Omental fat pad (tissue), 4 donors: ENCODE data around the gene DYRK1A. TPM values are rescaled to one million over a fixed set of nuclear protein-coding genes. Genes with fewer than 3 reads are reported as not detected.
A peak's percentile ranks its signal among the peaks of the same experiment; 100 is the strongest.

Source experiments
- ATAC-seq: fragments of 150-250 bp; one replicate; pipeline ENCODE4 v1.9.1; 2016; ENCODE audit warnings: mild to moderate bottlenecking, moderate library complexity; ENCODE audit not compliant: low FRiP score
- DNase-seq: peaks from one replicate; pipeline ENCODE4 v3.0.0-alpha.2; 2019; ENCODE audit warnings: low spot score
- total RNA-seq, 4 donors: library from RNA; depleted of rRNA; stranded (reverse); fragments of >200 nt; gene quantifications; one replicate each; pipeline ENCODE4 v1.1.0, GENCODE V29; 2016
- TF ChIP-seq, protein P1 (sequence below), 3 donors: fragments of 450-650 bp; IDR thresholded peaks; one replicate each; pipeline ENCODE4 v1.5.1; 2016 to 2017; ENCODE audit warnings: antibody characterized with exemption in 3 of 3, mild to moderate bottlenecking in 3 of 3, moderate library complexity in 2 of 3

Gene DYRK1A
- total RNA-seq, 4 donors from 2014 or later = 50.7 to 82.3 (median 72.3) TPM

DNA sequence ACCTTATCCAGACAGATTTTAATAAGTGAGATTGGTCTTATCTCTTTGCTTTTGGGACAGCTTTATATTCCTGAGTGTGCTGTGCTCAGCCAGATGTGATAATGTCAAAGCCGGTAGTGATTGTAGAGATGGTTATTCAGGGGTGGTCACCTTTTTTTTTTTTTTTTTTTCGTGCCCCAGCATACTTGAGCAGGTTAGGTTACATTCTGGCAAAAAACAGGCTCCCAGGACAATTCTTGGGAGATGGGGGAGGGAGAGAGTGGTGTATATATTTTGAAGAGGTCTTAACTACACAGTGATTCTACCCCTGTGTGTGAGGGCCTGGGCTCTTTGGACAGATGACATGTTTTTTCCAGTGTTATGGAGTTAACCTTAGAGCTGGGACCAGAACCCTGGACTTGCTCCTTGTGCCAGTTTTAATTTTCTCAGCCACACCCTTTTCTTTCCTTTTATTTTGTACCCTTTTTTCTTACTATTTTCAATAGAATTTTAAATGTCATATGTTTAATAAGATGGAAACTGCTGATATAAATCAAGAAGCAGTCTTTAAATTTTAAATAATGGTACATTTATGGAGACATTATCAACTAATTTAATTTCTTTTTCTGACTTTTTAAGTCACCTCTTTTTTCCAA is 88.4 kb downstream of the DYRK1A start:
- no peak for DNase-seq
- TF ChIP-seq, protein P1, sequence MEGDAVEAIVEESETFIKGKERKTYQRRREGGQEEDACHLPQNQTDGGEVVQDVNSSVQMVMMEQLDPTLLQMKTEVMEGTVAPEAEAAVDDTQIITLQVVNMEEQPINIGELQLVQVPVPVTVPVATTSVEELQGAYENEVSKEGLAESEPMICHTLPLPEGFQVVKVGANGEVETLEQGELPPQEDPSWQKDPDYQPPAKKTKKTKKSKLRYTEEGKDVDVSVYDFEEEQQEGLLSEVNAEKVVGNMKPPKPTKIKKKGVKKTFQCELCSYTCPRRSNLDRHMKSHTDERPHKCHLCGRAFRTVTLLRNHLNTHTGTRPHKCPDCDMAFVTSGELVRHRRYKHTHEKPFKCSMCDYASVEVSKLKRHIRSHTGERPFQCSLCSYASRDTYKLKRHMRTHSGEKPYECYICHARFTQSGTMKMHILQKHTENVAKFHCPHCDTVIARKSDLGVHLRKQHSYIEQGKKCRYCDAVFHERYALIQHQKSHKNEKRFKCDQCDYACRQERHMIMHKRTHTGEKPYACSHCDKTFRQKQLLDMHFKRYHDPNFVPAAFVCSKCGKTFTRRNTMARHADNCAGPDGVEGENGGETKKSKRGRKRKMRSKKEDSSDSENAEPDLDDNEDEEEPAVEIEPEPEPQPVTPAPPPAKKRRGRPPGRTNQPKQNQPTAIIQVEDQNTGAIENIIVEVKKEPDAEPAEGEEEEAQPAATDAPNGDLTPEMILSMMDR (IDR thresholded peaks at IDR 0.05) = no peak
- no peak for ATAC-seq

GRCh38 chr21:37455504-37455911 is 88.9 kb downstream of the DYRK1A start:
- ATAC-seq (no peak), DNase-seq (no peak)
- TF ChIP-seq, protein P1 (IDR thresholded peaks at IDR 0.05) = no peak

- DNase-seq = no peak
- peak; percentile 24 for ATAC-seq
- TF ChIP-seq, protein P1 (IDR thresholded peaks at IDR 0.05) = no peak
These were observed 92.2 kb downstream of the DYRK1A start for GRCh38 chr21:37458669-37459276.

DNA sequence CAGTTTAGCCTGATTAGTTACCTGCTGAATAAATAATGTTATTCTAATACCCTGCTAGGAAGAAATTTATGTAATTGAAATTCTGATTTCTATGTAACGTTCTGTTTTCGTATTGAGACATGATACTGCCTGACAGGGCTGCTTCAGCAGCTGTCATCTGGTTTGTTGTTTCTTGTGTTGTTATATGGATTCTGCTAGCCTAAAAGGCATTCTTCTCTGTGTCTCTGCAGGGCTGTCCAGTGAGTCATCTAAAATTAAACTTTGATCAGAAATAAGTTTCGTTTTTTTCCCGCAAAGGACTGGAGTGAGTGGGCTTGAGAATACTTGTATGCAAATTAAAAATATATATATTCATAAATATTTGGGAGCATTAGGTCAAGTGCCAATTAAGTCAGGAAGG is 93.0 kb downstream of the DYRK1A start:
- no peak for ATAC-seq
- no peak for DNase-seq
- TF ChIP-seq, protein P1 (IDR thresholded peaks at IDR 0.05) = no peak

DNA sequence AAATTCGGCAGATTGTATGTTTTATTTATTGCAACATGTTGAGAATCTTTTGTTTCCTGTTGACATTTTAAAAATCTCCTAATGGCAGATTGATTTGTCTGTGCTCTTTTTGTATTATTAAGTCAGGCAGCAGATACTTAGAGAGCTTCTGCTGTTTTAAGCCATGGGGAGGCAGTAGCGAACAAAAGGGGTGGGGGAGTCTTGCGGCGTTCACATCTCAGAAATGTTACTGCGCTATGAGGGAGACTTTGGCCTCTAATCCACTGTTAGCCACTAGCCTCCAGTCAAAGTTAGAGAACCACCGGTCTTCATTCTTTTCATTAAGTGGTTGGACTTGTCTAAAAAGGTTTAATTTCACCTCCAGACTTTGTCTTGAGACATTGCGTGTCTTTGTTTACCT is 93.6 kb downstream of the DYRK1A start:
- ATAC-seq = no peak
- DNase-seq = no peak

GRCh38 chr21:37461479-37461878 is 94.9 kb downstream of the DYRK1A start:
- DNase-seq (no peak), ATAC-seq (no peak)
- TF ChIP-seq, protein P1 (IDR thresholded peaks at IDR 0.05) = no peak

More for the DNA sequence above, 93.6 kb downstream of the DYRK1A start:
- TF ChIP-seq, protein P1 (IDR thresholded peaks at IDR 0.05) = no peak
